ENCODE results near the gene WNT11.

Gene WNT11

DNA sequence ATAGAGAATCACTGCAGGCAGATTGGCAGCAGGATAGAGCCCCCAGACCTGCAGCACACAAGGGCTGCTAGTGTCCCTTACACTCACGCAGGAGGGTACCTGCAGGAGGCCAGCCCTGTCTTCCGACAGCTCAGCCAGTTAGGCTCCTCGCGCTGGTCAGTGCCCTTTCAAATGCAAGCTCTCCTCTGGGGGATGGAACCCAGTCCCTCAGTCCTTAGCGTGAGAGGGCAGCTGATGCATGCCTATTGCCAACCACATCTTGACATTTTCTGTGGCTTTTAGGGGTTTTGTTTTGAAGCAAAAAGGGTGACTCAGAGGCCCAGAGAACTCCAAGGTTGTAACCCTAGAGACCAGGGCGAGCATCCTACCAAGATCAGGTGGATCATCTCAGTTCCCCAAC, 40.0 kb downstream of the WNT11 start:
- Histone ChIP-seq H3K9me2 (replicated peaks; ENCODE audit: control insufficient read depth, low read length) (no peaks in the 10 kb centered on the region), H3K9me3 (ENCODE audit: control insufficient read depth, insufficient read depth, low read length) (no peaks in the 10 kb centered on the region), H3F3A (ENCODE audit: control insufficient read depth, insufficient read depth) (no peaks in the 10 kb centered on the region), H3K36me3 (ENCODE audit: control insufficient read depth, low read length) (no peaks in the 10 kb centered on the region), H4K20me1 (ENCODE audit: control insufficient read depth, insufficient read depth, low read depth, low read length) (no peaks in the 10 kb centered on the region), H3K27me3 (ENCODE audit: control insufficient read depth, low read length) (peaks cover 24% of the 10 kb centered on the region), H3K4me2 (ENCODE audit: low read length) (no peak overlapping the region), H3K79me2 (ENCODE audit: control insufficient read depth, low read length) (no peaks in the 10 kb centered on the region), H3K27ac (ENCODE audit: low read depth, low read length) (no peak overlapping the region), H3K4me1 (ENCODE audit: control insufficient read depth, low read length) (no peaks in the 10 kb centered on the region), H3K4me3 (ENCODE audit: low read length) (no peak overlapping the region)
- no peak for TF ChIP-seq EZH2phosphoT487 (IDR thresholded peaks at IDR 0.05; ENCODE audit: borderline replicate concordance, low read length)
- TF ChIP-seq CTCF (IDR thresholded peaks at IDR 0.05; ENCODE audit: low read depth, low read length, poor library complexity, severe bottlenecking): no peak

- no peaks in the 10 kb centered on the region for H3F3A ChIP-seq (ENCODE audit: control insufficient read depth, insufficient read depth)
- H3K9me3 ChIP-seq (ENCODE audit: control insufficient read depth, insufficient read depth, low read length): no peaks in the 10 kb centered on the region
- no peaks in the 10 kb centered on the region for H3K36me3 ChIP-seq (ENCODE audit: control insufficient read depth, low read length)
- H3K9me2 ChIP-seq (replicated peaks; ENCODE audit: control insufficient read depth, low read length): no peaks in the 10 kb centered on the region
- peaks cover 24% of the 10 kb centered on the region for H3K27me3 ChIP-seq (ENCODE audit: control insufficient read depth, low read length)
- H3K4me3 ChIP-seq (ENCODE audit: low read length): no peak overlapping the region
- H3K27ac ChIP-seq (ENCODE audit: low read depth, low read length): no peak overlapping the region
- no peaks in the 10 kb centered on the region for H4K20me1 ChIP-seq (ENCODE audit: control insufficient read depth, insufficient read depth, low read depth, low read length)
- TF ChIP-seq EZH2phosphoT487 (IDR thresholded peaks at IDR 0.05; ENCODE audit: borderline replicate concordance, low read length): no peak
- TF ChIP-seq CTCF (IDR thresholded peaks at IDR 0.05; ENCODE audit: low read depth, low read length, poor library complexity, severe bottlenecking): no peak
- no peak overlapping the region for H3K4me2 ChIP-seq (ENCODE audit: low read length)
- no peaks in the 10 kb centered on the region for H3K79me2 ChIP-seq (ENCODE audit: control insufficient read depth, low read length)
- H3K4me1 ChIP-seq (ENCODE audit: control insufficient read depth, low read length): no peaks in the 10 kb centered on the region
Observed at GRCh38 chr11:76164861-76165751, 41.2 kb downstream of the WNT11 start.

DNA sequence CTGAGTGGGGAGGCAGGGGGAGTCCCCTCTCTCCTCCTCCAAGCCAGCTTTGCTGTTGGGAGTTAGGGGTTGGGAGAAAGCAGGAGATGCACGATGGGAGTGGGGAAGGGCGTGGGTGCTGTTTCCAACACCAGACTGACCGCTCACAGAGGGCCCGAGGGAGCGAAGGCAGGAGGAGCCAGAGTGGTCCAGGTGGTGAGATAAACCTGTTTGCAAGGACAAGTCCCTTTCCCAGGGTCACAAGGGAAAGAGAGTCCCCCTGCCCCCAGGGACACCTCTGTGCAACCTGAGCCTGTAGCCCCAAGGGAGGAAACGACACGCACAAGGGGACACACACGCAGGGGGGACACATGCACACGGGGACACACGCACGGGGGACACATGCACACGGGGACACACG, 42.2 kb downstream of the WNT11 start:
- Histone ChIP-seq H3K4me1 (ENCODE audit: control insufficient read depth, low read length) (no peaks in the 10 kb centered on the region), H4K20me1 (ENCODE audit: control insufficient read depth, insufficient read depth, low read depth, low read length) (no peaks in the 10 kb centered on the region), H3K79me2 (ENCODE audit: control insufficient read depth, low read length) (no peaks in the 10 kb centered on the region), H3K9me2 (replicated peaks; ENCODE audit: control insufficient read depth, low read length) (no peaks in the 10 kb centered on the region), H3K4me3 (ENCODE audit: low read length) (no peak overlapping the region), H3K36me3 (ENCODE audit: control insufficient read depth, low read length) (no peaks in the 10 kb centered on the region), H3K27ac (ENCODE audit: low read depth, low read length) (no peak overlapping the region), H3K9me3 (ENCODE audit: control insufficient read depth, insufficient read depth, low read length) (no peaks in the 10 kb centered on the region), H3K27me3 (ENCODE audit: control insufficient read depth, low read length) (peaks cover 17% of the 10 kb centered on the region), H3F3A (ENCODE audit: control insufficient read depth, insufficient read depth) (no peaks in the 10 kb centered on the region), H3K4me2 (ENCODE audit: low read length) (no peak overlapping the region)
- TF ChIP-seq CTCF (IDR thresholded peaks at IDR 0.05; ENCODE audit: low read depth, low read length, poor library complexity, severe bottlenecking) (no peak), EZH2phosphoT487 (IDR thresholded peaks at IDR 0.05; ENCODE audit: borderline replicate concordance, low read length) (no peak)

All from DOHH2 (cell line).